HTERT RPE-1 (cell line): ENCODE data around the gene KLHL29.

ENCODE experiments used
- in situ Hi-C: fragments of 300-500 bp; cut with MboI; formaldehyde crosslinking; loops from 4 replicates; pipeline ENCODE4 v1.14.3; 2020; ENCODE audit warnings: low sequenced_read_pairs

Gene KLHL29

DNA sequence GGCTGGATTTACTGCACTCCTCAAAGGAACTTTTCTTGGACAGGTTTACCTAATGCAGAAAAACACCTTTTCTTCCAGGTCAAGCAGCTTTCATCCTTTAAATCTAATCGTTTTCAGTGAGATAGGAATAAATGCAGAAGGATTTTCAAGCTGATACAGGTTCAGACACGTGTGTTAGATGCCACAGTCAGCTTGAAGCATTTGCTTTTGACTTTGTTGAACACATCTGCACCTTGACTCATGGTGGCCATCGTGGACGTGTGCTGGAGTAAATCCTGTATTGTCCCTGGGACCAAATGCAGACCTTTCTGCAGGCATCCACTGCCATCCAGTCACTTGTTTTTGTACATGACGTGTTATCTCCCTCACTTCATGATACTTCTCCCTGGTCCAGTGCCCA is 61.9 kb downstream of the KLHL29 start:
- in situ Hi-C loops, result no loop called here

- in situ Hi-C loops, result no loop called here
Measured at GRCh38 chr2:23447405-23447804, 62.4 kb downstream of the KLHL29 start.

- in situ Hi-C loops, result no loop called here
Measured at GRCh38 chr2:23448906-23449305, 63.9 kb downstream of the KLHL29 start.

DNA sequence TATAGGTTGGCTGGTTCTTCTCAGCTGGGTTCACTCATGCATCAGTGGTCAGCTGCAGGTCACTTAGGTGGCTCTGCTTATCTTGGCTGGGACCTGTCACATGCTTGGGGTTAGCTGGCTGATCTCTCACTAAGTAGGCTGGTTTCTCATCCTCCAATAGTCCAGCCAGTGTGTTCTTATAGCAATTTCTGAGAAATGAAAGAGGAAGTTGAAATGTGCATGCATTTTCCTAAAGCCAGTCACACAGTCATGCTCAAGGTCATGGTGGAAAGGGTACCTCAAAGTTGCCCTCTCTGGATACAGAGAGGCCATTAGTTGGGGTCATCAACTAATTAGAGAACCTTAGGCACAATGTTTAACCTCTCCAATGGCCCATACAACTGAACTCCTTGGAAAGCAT is 64.4 kb downstream of the KLHL29 start:
- in situ Hi-C loops, result no loop called here

- in situ Hi-C loops, result no loop called here
Measured at GRCh38 chr2:23449831-23450331, 64.9 kb downstream of the KLHL29 start.

DNA sequence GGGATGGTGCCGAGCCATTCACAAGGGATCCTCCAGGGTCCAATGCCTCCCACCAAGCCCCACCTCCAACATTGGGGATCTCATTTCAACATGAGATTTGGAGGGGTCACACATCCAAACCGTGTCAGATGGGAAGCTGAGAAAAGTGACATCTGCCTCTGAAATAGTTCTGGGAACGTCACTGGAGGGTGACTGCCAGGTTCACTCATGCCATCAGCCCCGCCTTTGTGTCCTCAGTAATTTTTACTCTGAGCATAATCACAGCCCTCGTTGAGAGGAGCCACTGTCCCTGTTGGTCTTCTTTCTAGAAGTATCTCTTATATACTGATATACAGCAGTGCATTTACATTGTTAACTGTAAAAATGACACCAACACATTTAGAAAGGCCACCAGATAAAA is 67.4 kb downstream of the KLHL29 start:
- in situ Hi-C loops, result no loop called here

GRCh38 chr2:23452853-23453420 is 68.0 kb downstream of the KLHL29 start:
- in situ Hi-C loops, result no loop called here

DNA sequence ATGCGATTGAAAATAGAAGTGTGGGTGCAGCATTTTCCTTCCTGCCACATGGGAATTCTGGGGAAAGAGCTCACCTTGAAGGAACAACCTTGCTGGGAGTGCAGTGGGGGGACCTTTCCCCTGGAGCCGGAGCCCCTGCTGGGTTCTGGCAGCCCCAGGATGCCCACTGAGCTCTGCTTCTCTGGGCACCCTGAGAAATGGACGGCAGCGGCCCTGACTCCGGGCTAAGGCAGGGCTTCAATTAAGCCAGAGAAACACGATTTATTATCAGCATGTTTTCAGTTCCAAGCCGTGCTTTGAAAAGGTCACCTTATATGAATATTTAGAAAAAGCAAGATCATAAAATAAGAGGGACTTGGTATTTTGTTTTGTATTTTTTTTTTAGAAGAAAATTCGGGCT is 68.5 kb downstream of the KLHL29 start:
- in situ Hi-C loops, result no loop called here

GRCh38 chr2:23453836-23454460 is 69.0 kb downstream of the KLHL29 start:
- in situ Hi-C loops, result no loop called here

DNA sequence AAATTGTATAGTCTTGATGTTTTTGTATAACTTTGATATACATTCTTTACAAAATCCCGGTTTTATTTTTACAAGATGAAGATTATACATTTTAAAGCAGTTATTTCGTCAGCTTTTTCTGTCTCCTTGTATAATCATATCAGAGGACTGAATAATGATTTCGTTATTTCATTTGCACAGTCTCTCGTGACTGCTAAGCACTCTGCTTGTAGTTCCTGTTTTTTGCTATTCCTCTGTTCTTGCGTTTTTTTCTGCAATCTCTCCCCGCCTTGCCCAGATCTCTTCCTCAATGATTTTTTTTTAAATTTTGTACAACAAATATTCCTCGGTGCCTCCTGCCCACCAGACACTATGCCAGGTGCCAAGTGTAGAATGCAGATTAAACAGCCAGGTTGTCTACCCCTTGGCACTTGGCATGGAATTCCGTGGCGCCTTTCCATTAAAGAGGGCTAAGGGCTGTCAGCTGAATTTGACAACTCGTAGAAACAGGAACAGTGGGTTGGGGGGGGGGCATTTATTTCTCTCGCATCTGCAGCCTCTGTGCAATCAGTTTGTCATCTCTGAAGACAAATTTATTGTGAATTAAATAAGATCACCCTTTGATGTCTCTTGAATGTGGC is 69.6 kb downstream of the KLHL29 start:
- in situ Hi-C loops, result no loop called here

DNA sequence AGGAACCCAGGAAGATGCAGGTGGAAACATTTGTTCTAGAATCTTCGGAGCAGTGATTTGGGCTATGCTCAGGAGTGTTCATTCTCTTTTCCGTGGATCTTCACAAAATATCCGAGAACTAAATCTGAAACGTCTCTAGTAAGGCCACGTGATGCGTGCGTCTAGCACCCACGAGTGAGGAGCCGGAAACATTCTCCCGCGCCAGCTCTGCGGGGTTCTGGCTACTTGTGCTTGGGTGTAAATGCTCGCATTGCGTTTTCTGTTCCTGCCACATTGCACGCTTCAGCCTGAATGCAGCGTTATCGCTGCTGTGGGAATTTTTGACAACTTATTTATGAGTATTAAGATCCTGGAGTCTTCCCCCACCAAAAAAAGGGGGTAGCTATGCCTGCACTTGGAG is 71.4 kb downstream of the KLHL29 start:
- in situ Hi-C loops, result no loop called here

GRCh38 chr2:23456881-23457760 is 72.1 kb downstream of the KLHL29 start:
- in situ Hi-C loops, result no loop called here

- in situ Hi-C loops, result no loop called here
Measured at GRCh38 chr2:23457990-23458682, 73.2 kb downstream of the KLHL29 start.

GRCh38 chr2:23459032-23459431 is 74.1 kb downstream of the KLHL29 start:
- in situ Hi-C loops, result no loop called here

DNA sequence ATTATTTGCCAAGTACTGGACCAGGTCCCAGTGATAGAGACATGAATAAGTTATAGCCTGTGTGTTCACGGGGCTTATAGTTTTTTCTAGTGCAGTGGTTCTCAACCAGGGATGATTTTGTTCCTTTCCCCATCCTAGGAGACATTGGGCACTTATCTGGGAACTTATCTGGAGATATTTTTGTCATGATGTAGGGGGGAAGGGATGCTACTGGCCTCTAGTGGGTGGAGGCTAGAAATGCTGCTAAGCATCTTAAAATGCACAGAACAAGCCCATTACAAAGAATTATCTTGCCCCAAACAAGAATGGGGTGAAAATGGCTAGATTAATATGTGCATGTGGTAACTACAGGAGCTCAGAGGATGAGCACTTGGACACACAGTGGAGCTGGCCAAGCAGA is 75.2 kb downstream of the KLHL29 start:
- in situ Hi-C loops, result no loop called here

GRCh38 chr2:23460993-23461392 is 76.0 kb downstream of the KLHL29 start:
- in situ Hi-C loops, result no loop called here

DNA sequence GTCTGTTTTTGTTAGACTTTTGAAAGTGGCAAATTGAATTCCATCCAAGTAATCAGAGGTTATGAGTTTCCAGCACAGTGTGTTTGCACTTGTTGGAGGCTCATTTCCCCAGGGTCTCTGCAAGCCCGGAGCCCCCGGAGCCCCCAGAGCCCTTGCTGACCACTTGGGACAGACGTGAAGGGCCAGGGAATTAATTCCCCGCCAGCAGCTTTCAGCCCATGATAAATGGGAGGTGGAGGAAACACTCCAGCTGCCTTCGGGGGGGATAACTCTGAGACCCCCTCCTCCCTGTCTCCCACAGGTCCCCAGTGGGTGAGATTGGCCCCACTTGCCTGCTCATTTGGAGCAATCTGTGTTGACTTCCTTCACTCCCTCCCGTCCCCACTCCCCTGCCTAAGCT is 79.2 kb downstream of the KLHL29 start:
- in situ Hi-C loops, result no loop called here

- in situ Hi-C loops, result no loop called here
Measured at GRCh38 chr2:23464905-23465537, 80.0 kb downstream of the KLHL29 start.

GRCh38 chr2:23465936-23466335 is 81.0 kb downstream of the KLHL29 start:
- in situ Hi-C loops, result no loop called here

DNA sequence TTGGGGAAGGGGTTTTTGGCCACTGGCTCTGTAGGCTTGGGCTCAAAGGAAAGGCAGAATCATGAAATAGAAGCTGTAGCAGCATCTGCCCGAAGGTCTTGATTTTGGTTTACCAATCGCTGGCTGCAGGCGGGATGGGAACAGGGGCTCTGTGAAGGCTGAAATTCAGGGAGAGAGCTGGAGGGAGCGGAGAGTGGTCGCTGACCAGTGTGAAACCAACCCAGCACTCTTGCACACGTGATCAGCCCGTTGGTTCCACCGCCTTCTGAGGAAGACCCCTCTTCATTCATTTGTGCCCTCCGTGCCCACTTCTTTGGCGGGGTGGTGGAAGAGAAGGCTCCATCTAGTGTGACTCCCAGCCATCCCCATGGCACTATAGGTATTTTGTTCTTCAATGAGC is 82.6 kb downstream of the KLHL29 start:
- in situ Hi-C loops, result no loop called here
